H1 (cell line): Measurements from ENCODE around the gene DNLZ. TPM values are rescaled to one million over a fixed set of nuclear protein-coding genes. Genes with fewer than 3 reads are reported as not detected.

ENCODE experiments used
- BACH1 ChIP-seq: IDR thresholded peaks from 2 replicates; pipeline ENCODE4 v1.6.1; 2012; ENCODE audit warnings: low read length, improper control_type of control experiment
- BCL11A ChIP-seq, 2 experiments: IDR thresholded peaks; one replicate each; pipeline ENCODE4 v1.6.1; 2011; ENCODE audit warnings: low read depth in 2 of 2, low read length in 2 of 2, mild to moderate bottlenecking in 2 of 2
- CBX5 ChIP-seq: fragments of 300-800, 300-1000 bp; sonication (generic); IDR thresholded peaks from 2 replicates; pipeline ENCODE4 v1.7.1; 2016; ENCODE audit warnings: antibody characterized with exemption, low read length, low read depth
- CHD1 ChIP-seq: IDR thresholded peaks from 2 replicates; pipeline ENCODE4 v1.6.1; 2012; ENCODE audit warnings: low read depth, low read length, improper control_type of control experiment
- CHD2 ChIP-seq: IDR thresholded peaks from 2 replicates; pipeline ENCODE4 v1.6.1; 2012; ENCODE audit warnings: low read length, improper control_type of control experiment
- EGR1 ChIP-seq: IDR thresholded peaks from 2 replicates; pipeline ENCODE4 v1.6.1; 2011; ENCODE audit warnings: low read depth, low read length, borderline replicate concordance
- JUND ChIP-seq: IDR thresholded peaks from 2 replicates; pipeline ENCODE4 v1.6.1; 2011; ENCODE audit warnings: mild to moderate bottlenecking, improper control_type of control experiment, low read length
- TAF7 ChIP-seq: optimal IDR thresholded peaks from 2 replicates; pipeline ENCODE3; 2011; ENCODE audit warnings: low read depth, mild to moderate bottlenecking, inconsistent platforms, low read length, moderate library complexity, borderline replicate concordance
- TEAD4 ChIP-seq: IDR thresholded peaks from 2 replicates; pipeline ENCODE4 v1.6.1; 2012; ENCODE audit warnings: low read depth, low read length, inconsistent platforms, mixed read lengths
- polyA plus RNA-seq, 7 experiments: library from polyadenylated mRNA; depleted of rRNA in 3 of 7; stranded (reverse) in 5 of 7; unstranded in 2 of 7; fragments of >200 nt in 5 of 7; fragments of 200-250 nt in 2 of 7; gene quantifications; 1 replicate in 5 of 7; 2 replicates in 1 of 7; 4 replicates in 1 of 7; pipeline versions ENCODE4 v1.2.1 to v1.2.3, GENCODE V29; 2011 to 2013; ENCODE audit warnings: missing spikeins in 2 of 7, mixed read lengths in 2 of 7
- total RNA-seq: library from RNA; stranded (reverse); fragmentation: NEBNext Ultra II Directional; extraction: Animal tissue kit (Norgen Biotek cat#: 25700); gene quantifications from 2 replicates; pipeline ENCODE4 v1.2.1, GENCODE V29; 2021
- TF ChIP-seq, protein P1 (sequence below): fragments of 300-600 bp; sonication (generic); IDR thresholded peaks from 2 replicates; pipeline ENCODE4 v1.7.1; 2012; ENCODE audit warnings: low read length, moderate library complexity, mild to moderate bottlenecking, inconsistent platforms; ENCODE audit not compliant: insufficient replicate concordance

Gene DNLZ
- total and polyA plus RNA-seq, 2 of the 8 experiments (the other 6 are each of a cell fraction or from before 2014, with no cell fraction given): 11.6 to 17.9 TPM

DNA sequence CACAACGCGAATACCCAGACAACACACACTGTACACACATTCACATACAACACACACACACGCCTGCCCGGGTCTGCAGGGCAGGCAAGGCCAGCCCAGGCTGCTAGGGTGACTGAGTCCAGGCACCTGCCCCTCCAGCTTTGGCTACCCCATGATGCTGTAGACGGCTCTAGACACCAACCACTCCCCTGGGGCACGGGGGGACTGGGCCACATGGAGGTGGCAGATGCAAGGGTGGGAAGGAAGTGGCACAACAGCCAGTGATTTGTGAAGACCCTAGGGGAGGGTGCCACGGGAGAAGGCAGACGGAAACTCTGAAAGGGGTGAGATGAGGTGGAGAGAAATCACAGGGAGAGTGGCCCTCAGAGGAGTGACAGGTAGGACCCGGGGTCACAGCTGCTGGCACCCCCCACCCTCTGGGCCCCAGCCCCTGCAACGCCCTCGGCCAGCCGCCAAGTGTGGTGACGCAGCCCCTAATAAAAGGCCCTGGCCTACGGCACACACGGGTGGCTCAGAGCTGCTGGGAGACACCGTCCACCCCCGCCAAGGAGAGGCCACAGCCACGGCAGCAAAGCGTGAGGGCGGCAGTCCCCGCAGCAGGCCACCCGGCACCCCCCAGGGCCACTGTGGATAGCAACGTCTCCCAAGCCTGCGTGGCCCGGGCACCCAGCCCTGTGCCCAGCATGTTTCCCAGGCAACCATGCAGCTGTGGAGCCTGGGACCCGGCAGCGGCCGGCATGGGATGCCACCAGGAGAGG lies 53.1 kb downstream of the DNLZ start (continued):
- TF ChIP-seq, protein P1, sequence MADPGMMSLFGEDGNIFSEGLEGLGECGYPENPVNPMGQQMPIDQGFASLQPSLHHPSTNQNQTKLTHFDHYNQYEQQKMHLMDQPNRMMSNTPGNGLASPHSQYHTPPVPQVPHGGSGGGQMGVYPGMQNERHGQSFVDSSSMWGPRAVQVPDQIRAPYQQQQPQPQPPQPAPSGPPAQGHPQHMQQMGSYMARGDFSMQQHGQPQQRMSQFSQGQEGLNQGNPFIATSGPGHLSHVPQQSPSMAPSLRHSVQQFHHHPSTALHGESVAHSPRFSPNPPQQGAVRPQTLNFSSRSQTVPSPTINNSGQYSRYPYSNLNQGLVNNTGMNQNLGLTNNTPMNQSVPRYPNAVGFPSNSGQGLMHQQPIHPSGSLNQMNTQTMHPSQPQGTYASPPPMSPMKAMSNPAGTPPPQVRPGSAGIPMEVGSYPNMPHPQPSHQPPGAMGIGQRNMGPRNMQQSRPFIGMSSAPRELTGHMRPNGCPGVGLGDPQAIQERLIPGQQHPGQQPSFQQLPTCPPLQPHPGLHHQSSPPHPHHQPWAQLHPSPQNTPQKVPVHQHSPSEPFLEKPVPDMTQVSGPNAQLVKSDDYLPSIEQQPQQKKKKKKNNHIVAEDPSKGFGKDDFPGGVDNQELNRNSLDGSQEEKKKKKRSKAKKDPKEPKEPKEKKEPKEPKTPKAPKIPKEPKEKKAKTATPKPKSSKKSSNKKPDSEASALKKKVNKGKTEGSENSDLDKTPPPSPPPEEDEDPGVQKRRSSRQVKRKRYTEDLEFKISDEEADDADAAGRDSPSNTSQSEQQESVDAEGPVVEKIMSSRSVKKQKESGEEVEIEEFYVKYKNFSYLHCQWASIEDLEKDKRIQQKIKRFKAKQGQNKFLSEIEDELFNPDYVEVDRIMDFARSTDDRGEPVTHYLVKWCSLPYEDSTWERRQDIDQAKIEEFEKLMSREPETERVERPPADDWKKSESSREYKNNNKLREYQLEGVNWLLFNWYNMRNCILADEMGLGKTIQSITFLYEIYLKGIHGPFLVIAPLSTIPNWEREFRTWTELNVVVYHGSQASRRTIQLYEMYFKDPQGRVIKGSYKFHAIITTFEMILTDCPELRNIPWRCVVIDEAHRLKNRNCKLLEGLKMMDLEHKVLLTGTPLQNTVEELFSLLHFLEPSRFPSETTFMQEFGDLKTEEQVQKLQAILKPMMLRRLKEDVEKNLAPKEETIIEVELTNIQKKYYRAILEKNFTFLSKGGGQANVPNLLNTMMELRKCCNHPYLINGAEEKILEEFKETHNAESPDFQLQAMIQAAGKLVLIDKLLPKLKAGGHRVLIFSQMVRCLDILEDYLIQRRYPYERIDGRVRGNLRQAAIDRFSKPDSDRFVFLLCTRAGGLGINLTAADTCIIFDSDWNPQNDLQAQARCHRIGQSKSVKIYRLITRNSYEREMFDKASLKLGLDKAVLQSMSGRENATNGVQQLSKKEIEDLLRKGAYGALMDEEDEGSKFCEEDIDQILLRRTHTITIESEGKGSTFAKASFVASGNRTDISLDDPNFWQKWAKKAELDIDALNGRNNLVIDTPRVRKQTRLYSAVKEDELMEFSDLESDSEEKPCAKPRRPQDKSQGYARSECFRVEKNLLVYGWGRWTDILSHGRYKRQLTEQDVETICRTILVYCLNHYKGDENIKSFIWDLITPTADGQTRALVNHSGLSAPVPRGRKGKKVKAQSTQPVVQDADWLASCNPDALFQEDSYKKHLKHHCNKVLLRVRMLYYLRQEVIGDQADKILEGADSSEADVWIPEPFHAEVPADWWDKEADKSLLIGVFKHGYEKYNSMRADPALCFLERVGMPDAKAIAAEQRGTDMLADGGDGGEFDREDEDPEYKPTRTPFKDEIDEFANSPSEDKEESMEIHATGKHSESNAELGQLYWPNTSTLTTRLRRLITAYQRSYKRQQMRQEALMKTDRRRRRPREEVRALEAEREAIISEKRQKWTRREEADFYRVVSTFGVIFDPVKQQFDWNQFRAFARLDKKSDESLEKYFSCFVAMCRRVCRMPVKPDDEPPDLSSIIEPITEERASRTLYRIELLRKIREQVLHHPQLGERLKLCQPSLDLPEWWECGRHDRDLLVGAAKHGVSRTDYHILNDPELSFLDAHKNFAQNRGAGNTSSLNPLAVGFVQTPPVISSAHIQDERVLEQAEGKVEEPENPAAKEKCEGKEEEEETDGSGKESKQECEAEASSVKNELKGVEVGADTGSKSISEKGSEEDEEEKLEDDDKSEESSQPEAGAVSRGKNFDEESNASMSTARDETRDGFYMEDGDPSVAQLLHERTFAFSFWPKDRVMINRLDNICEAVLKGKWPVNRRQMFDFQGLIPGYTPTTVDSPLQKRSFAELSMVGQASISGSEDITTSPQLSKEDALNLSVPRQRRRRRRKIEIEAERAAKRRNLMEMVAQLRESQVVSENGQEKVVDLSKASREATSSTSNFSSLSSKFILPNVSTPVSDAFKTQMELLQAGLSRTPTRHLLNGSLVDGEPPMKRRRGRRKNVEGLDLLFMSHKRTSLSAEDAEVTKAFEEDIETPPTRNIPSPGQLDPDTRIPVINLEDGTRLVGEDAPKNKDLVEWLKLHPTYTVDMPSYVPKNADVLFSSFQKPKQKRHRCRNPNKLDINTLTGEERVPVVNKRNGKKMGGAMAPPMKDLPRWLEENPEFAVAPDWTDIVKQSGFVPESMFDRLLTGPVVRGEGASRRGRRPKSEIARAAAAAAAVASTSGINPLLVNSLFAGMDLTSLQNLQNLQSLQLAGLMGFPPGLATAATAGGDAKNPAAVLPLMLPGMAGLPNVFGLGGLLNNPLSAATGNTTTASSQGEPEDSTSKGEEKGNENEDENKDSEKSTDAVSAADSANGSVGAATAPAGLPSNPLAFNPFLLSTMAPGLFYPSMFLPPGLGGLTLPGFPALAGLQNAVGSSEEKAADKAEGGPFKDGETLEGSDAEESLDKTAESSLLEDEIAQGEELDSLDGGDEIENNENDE: no peak
- TF ChIP-seq CHD2 (no peak), TEAD4 (no peak), CHD1 (no peak), BACH1 (no peak), EGR1 (no peak), TAF7 (no peak), CBX5 (no peak), JUND (no peak), BCL11A (IDR thresholded peaks at IDR 0.05; ENCODE audit: low read depth in 2 of 2, low read length in 2 of 2) (no peak)
